ENCODE data around the gene GPSM3. TPM values are rescaled to one million over a fixed set of nuclear protein-coding genes. Genes with fewer than 3 reads are reported as not detected.
"Not testable (repeated sequence)": the region's sequence is repeated elsewhere in the genome, so short reads cannot be mapped to it uniquely, and the experiment has no call there.

The GPSM3 gene
- total RNA-seq, 1 donor from 2014 or later: 20.8 TPM

DNA sequence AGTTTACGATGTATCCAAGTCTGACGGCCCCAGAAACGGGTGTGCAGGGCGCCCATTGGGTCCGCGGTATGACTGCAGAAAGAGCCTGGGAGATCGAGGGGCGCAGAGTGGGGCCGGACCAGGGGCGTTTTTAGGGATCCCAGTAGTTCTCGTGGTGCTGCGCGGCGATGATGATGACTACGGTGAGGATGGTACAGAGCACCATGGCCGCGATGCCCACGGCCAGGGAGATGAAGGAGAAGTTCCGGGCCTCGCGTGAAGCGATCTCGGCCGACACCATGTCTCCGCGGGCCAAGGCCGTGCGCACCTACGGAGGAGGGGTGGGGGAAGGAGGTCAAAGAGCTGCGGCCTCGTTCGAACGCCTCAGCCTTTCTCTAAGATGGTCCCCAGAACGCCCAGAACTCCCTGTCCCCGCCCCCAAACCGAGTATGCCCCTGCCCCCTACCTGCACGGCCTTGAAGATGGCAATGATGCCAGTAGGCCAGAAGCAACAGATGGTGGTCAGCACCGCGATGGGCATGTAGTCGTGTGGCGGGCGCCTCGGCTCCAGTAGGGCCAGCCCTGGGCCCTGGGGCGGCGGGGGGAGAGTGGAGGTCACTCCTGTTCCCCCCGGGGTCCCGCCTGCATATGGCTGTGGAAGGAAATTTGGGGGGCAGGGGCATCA is 43.2 kb downstream of the GPSM3 start:
- peaks cover 40% of the 10 kb centered on the region for H3K27me3 ChIP-seq (ENCODE audit: control insufficient read depth, insufficient read depth, low read length)
- peak overlapping the region; percentile 32 for H3K4me3 ChIP-seq (ENCODE audit: low read depth, low read length)
- H3K36me3 ChIP-seq (ENCODE audit: control insufficient read depth, insufficient read depth, low read length): no peaks in the 10 kb centered on the region
- TF ChIP-seq CTCF (IDR thresholded peaks at IDR 0.05; ENCODE audit: insufficient read depth, low read length, poor library complexity, severe bottlenecking): no peak
- no peak for DNase-seq (ENCODE audit: low read depth)

- Histone ChIP-seq H3K36me3 (ENCODE audit: control insufficient read depth, insufficient read depth, low read length) (no peaks in the 10 kb centered on the region), H3K4me3 (ENCODE audit: low read depth, low read length) (peak overlapping the region; percentile 32), H3K27me3 (ENCODE audit: control insufficient read depth, insufficient read depth, low read length) (peaks cover 40% of the 10 kb centered on the region)
- DNase-seq (ENCODE audit: low read depth): no peak
- peak; percentile 41 for TF ChIP-seq CTCF (IDR thresholded peaks at IDR 0.05; ENCODE audit: insufficient read depth, low read length, poor library complexity, severe bottlenecking)
These were observed 44.0 kb downstream of the GPSM3 start for GRCh38 chr6:32148289-32149091.

DNA sequence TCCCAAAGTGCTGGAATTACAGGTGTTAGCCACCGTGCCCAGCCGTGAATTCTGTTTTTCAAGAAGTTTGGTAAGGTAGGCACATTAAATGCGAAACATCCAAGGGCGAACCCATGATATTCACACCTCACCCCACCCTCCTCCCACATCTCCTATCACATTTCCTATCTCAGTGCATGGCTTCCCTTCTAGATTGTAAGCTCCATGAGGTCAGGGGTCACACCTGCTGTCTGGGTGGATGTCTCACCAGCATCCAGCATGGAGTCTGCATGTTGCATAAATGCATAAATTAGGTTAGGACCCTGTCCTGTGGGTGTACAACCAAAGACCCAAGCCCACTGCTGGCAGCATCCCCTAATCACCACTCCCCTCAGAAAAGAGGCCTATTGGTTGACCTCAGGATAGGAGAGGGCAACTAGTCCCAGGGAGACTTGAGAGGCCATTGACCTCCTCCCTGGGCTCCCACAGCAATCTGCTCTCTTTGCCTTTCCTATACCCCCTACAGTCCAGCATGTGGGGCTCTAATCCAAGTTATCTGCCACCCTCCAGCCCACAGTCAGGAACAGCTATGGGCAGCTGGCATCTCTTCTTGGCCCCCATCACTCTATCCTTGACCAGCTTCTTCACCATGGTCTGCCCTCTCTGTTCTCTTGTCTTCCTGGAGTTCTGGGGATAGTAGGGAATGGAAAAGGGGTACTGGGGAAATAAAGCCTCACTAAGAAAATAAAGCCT is 44.9 kb downstream of the GPSM3 start:
- DNase-seq (ENCODE audit: low read depth): no peak
- no peak for TF ChIP-seq CTCF (IDR thresholded peaks at IDR 0.05; ENCODE audit: insufficient read depth, low read length, poor library complexity, severe bottlenecking)
- Histone ChIP-seq H3K36me3 (ENCODE audit: control insufficient read depth, insufficient read depth, low read length) (no peaks in the 10 kb centered on the region), H3K4me3 (ENCODE audit: low read depth, low read length) (no peak overlapping the region), H3K27me3 (ENCODE audit: control insufficient read depth, insufficient read depth, low read length) (peaks cover 40% of the 10 kb centered on the region)

DNA sequence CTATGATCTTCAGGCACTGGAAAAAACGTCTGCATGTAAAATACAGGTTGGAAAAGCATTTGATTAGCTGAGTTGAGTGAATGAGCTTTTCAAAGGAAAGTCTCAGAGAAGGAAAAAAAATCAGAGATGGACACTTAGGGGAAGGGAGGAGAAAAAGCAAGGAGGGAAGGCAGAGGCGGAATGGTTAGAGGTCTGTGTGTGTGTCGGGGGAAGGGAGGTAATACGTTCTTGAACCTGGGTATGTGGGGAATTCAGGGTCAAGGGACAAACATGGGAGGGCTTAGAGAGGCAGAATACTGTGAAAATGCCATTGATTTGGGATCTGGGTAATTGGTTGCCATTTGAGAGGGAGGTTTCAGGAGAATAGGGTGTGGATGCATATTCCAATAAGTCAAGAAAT is 45.8 kb downstream of the GPSM3 start:
- no peak for TF ChIP-seq CTCF (IDR thresholded peaks at IDR 0.05; ENCODE audit: insufficient read depth, low read length, poor library complexity, severe bottlenecking)
- peaks cover 41% of the 10 kb centered on the region for H3K27me3 ChIP-seq (ENCODE audit: control insufficient read depth, insufficient read depth, low read length)
- no peaks in the 10 kb centered on the region for H3K36me3 ChIP-seq (ENCODE audit: control insufficient read depth, insufficient read depth, low read length)
- DNase-seq (ENCODE audit: low read depth): no peak
- no peak overlapping the region for H3K4me3 ChIP-seq (ENCODE audit: low read depth, low read length)

GRCh38 chr6:32146287-32146686 is 46.2 kb downstream of the GPSM3 start:
- DNase-seq (ENCODE audit: low read depth): no peak

GRCh38 chr6:32144238-32144637 is 48.2 kb downstream of the GPSM3 start:
- H3K27me3 ChIP-seq (ENCODE audit: control insufficient read depth, insufficient read depth, low read length): peaks cover 20% of the 10 kb centered on the region
- not testable (repeated sequence) for DNase-seq (ENCODE audit: low read depth); H3K4me3 ChIP-seq (ENCODE audit: low read depth, low read length); H3K36me3 ChIP-seq (ENCODE audit: control insufficient read depth, insufficient read depth, low read length)

More at GRCh38 chr6:32146287-32146686, 46.2 kb downstream of the GPSM3 start:
- TF ChIP-seq CTCF (IDR thresholded peaks at IDR 0.05; ENCODE audit: insufficient read depth, low read length, poor library complexity, severe bottlenecking): no peak
- Histone ChIP-seq H3K36me3 (ENCODE audit: control insufficient read depth, insufficient read depth, low read length) (no peaks in the 10 kb centered on the region), H3K4me3 (ENCODE audit: low read depth, low read length) (no peak overlapping the region), H3K27me3 (ENCODE audit: control insufficient read depth, insufficient read depth, low read length) (peaks cover 40% of the 10 kb centered on the region)

All from kidney epithelial cell (primary cell).